NT2/D1 (cell line): Measurements from ENCODE around the gene VAPA.

ENCODE experiments used
- SUZ12 ChIP-seq: IDR thresholded peaks from 2 replicates; pipeline ENCODE4 v1.6.1; 2011; ENCODE audit not compliant: insufficient read length, insufficient read depth; ENCODE audit errors: extremely low read depth
- YY1 ChIP-seq: IDR thresholded peaks from 2 replicates; pipeline ENCODE4 v1.6.1; 2011; ENCODE audit not compliant: insufficient read length, insufficient read depth
- ZNF274 ChIP-seq: IDR thresholded peaks from 2 replicates; pipeline ENCODE4 v1.6.1; 2011; ENCODE audit warnings: mild to moderate bottlenecking, low read depth, low read length

GRCh38 chr18:9884532-9885140 lies 29.2 kb upstream of the VAPA start:
- TF ChIP-seq ZNF274 (no peak), SUZ12 (no peak), YY1 (no peak)
